Measurements from ENCODE around the gene UBXN10. TPM values are rescaled to one million over a fixed set of nuclear protein-coding genes. Genes with fewer than 3 reads are reported as not detected.

The UBXN10 gene
- total and polyA plus RNA-seq, 8 donors, result 0.31 to 8.0 (median 1.8) TPM

DNA sequence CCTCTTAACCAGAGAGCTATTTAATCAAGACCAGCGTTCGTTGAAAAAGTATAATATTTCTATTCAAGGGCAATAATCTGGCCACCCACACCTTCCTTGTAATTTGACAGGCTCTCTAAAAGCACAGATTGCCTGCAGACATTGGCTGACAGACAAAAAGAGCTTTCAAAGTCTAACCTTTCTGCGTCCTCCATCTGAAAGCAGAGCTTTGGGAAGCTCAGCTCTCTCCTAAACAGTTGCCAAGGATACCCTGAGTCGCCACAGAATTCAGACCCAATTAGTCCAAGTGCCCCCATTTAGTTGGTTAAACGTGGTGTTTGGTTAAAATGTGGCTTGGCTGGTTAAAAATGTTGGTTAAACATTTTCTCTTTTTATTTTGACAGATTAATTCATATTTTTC is 34.1 kb downstream of the UBXN10 start:
- Histone ChIP-seq H3K4me1 (no peaks in the 10 kb centered on the region), H3K27ac (no peak overlapping the region), H3K36me3 (no peaks in the 10 kb centered on the region), H3K4me3 (no peak overlapping the region), H3K9me3 (peaks cover 0 to 3% (median 0%) of the 10 kb centered on the region in 4 donors), H3K27me3 (peaks cover 0 to 72% (median 18%) of the 10 kb centered on the region in 3 donors)
- intact Hi-C loops (cut with DNase I; ENCODE audit: low total_unique reads), result no loop called here
- WGBS, 5 donors, result 47 to 53% (median 50%) methylated on average over 5 of the region's 5 CpGs
- no peak for TF ChIP-seq CTCF (IDR thresholded peaks at IDR 0.05)
- no peak for TF ChIP-seq POLR2AphosphoS5 (IDR thresholded peaks at IDR 0.05)
- no peak for TF ChIP-seq POLR2A (IDR thresholded peaks at IDR 0.05)
- TF ChIP-seq EP300 (IDR thresholded peaks at IDR 0.05), result no peak
- no peak for DNase-seq

DNA sequence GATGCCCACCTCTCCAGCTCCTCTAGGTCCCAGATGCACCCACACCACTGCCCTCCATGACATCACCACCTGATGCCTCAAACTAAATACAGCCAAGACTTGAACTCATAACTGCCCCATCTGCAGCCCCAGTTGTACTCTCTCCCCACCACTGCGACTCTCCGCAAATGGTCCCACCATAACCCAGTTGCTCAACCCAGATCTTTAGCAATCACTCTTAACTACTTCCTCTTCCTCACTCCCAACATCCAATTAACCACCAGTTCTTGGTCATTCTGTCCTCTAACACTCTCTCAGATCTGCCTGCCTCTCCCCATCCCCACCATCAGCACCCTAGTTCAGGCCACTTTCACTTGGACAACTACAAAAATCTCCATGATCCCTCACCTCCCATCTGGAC is 37.2 kb downstream of the UBXN10 start:
- intact Hi-C loops (cut with DNase I; ENCODE audit: low total_unique reads), result no loop called here
- Histone ChIP-seq H3K27me3 (peaks cover 0 to 77% (median 15%) of the 10 kb centered on the region in 3 donors), H3K4me1 (no peaks in the 10 kb centered on the region), H3K36me3 (no peaks in the 10 kb centered on the region), H3K27ac (no peak overlapping the region), H3K9me3 (no peaks in the 10 kb centered on the region), H3K4me3 (no peak overlapping the region)
- no peak for DNase-seq
- WGBS, 5 donors, result 81 to 97% (median 89%) methylated on average over 2 of the region's 2 CpGs
- TF ChIP-seq POLR2A (IDR thresholded peaks at IDR 0.05), result no peak
- no peak for TF ChIP-seq EP300 (IDR thresholded peaks at IDR 0.05)

GRCh38 chr1:20223551-20224419 is 37.9 kb downstream of the UBXN10 start:
- TF ChIP-seq POLR2A (IDR thresholded peaks at IDR 0.05) (no peak), CTCF (IDR thresholded peaks at IDR 0.05) (no peak), EP300 (IDR thresholded peaks at IDR 0.05) (no peak), POLR2AphosphoS5 (IDR thresholded peaks at IDR 0.05) (no peak)
- Histone ChIP-seq H3K27ac (no peak overlapping the region), H3K27me3 (peaks cover 0 to 82% (median 20%) of the 10 kb centered on the region in 3 donors), H3K4me3 (no peak overlapping the region), H3K36me3 (no peaks in the 10 kb centered on the region), H3K9me3 (no peaks in the 10 kb centered on the region), H3K4me1 (no peaks in the 10 kb centered on the region)
- intact Hi-C loops (cut with DNase I; ENCODE audit: low total_unique reads), result no loop called here
- DNase-seq, result peak in 1 of 2 donors; percentile 35
- 26 to 50% (median 33%) methylated on average over 18 of the region's 18 CpGs for WGBS, 5 donors

DNA sequence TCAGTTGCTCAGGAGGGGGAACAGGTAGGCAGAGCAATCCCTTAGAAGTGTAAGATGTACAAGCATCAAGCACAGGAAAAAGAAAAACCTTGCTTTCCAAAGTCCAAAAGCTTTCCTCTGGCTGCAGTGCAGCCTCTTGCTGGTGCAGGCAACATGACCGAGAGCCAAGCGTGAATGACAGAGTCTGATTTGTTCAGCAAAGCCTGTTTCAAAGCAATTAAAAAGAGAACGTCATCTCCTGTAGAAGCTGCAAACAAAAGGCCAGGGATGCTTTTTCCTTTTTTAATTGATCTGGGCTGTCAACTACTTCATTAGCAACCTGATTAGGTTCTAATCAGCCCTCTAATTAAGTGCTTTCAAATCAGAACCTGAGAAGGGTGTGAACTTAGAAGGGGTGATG is 38.6 kb downstream of the UBXN10 start:
- peak in 1 of 2 donors; percentile 11 for DNase-seq
- TF ChIP-seq CTCF (IDR thresholded peaks at IDR 0.05) (no peak), POLR2A (IDR thresholded peaks at IDR 0.05) (no peak), POLR2AphosphoS5 (IDR thresholded peaks at IDR 0.05) (no peak), EP300 (IDR thresholded peaks at IDR 0.05) (no peak)
- Histone ChIP-seq H3K27me3 (peaks cover 0 to 89% (median 20%) of the 10 kb centered on the region in 3 donors), H3K4me1 (no peaks in the 10 kb centered on the region), H3K36me3 (no peaks in the 10 kb centered on the region), H3K4me3 (no peak overlapping the region), H3K9me3 (no peaks in the 10 kb centered on the region), H3K27ac (no peak overlapping the region)
- 44 to 72% (median 49%) methylated on average over 2 to 3 of the region's 3 CpGs for WGBS, 5 donors
- intact Hi-C loops (cut with DNase I; ENCODE audit: low total_unique reads), result no loop called here

GRCh38 chr1:20227704-20228103 is 41.8 kb downstream of the UBXN10 start:
- no peak for DNase-seq
- intact Hi-C loops (cut with DNase I; ENCODE audit: low total_unique reads), result no loop called here
- 44 to 58% (median 49%) methylated on average over 4 of the region's 4 CpGs for WGBS, 5 donors
- Histone ChIP-seq H3K9me3 (no peaks in the 10 kb centered on the region), H3K27me3 (peaks cover 0 to 85% (median 20%) of the 10 kb centered on the region in 3 donors), H3K27ac (no peak overlapping the region), H3K4me3 (no peak overlapping the region), H3K36me3 (no peaks in the 10 kb centered on the region), H3K4me1 (no peaks in the 10 kb centered on the region)
- TF ChIP-seq POLR2A (IDR thresholded peaks at IDR 0.05) (no peak), POLR2AphosphoS5 (IDR thresholded peaks at IDR 0.05) (no peak), EP300 (IDR thresholded peaks at IDR 0.05) (no peak)
